GM19372 (cell line): ENCODE results near the gene NOD1.

Experiments used
- ATAC-seq: cut with Tn5 transposase; IDR thresholded peaks from one replicate; pipeline ENCODE4 v1.9.1; 2021; ENCODE audit warnings: mild to moderate bottlenecking, low read depth, moderate library complexity; ENCODE audit not compliant: unreplicated experiment

The NOD1 gene

GRCh38 chr7:30451539-30452279 is 26.9 kb downstream of the NOD1 start:
- ATAC-seq, result no peak

- ATAC-seq, result no peak
Observed at GRCh38 chr7:30450983-30451497, 27.5 kb downstream of the NOD1 start.

- no peak for ATAC-seq
Observed at GRCh38 chr7:30450240-30450982, 28.2 kb downstream of the NOD1 start.

GRCh38 chr7:30448461-30449189 is 30.0 kb downstream of the NOD1 start:
- no peak for ATAC-seq

- no peak for ATAC-seq
Observed at GRCh38 chr7:30447466-30447865, 31.1 kb downstream of the NOD1 start.

- ATAC-seq, result peak; percentile 12
Observed at GRCh38 chr7:30446266-30446665, 32.3 kb downstream of the NOD1 start.

- ATAC-seq, result peak; percentile 98
Observed at GRCh38 chr7:30445770-30446169, 32.8 kb downstream of the NOD1 start.

GRCh38 chr7:30437823-30438574 is 40.6 kb downstream of the NOD1 start:
- no peak for ATAC-seq

GRCh38 chr7:30436518-30436917 is 42.1 kb downstream of the NOD1 start:
- no peak for ATAC-seq

- ATAC-seq, result no peak
Observed at GRCh38 chr7:30436046-30436445, 42.5 kb downstream of the NOD1 start.

GRCh38 chr7:30434140-30434799 is 44.3 kb downstream of the NOD1 start:
- no peak for ATAC-seq

GRCh38 chr7:30433506-30433905 is 45.1 kb downstream of the NOD1 start:
- no peak for ATAC-seq

- ATAC-seq, result no peak
Observed at GRCh38 chr7:30433082-30433481, 45.5 kb downstream of the NOD1 start.

GRCh38 chr7:30430777-30431176 is 47.8 kb downstream of the NOD1 start:
- no peak for ATAC-seq

- ATAC-seq, result no peak
Observed at GRCh38 chr7:30430276-30430675, 48.3 kb downstream of the NOD1 start.

GRCh38 chr7:30429156-30429530 is 49.4 kb downstream of the NOD1 start:
- no peak for ATAC-seq

- no peak for ATAC-seq
Observed at GRCh38 chr7:30428246-30429155, 50.1 kb downstream of the NOD1 start.

GRCh38 chr7:30427296-30428070 is 51.1 kb downstream of the NOD1 start:
- no peak for ATAC-seq
